OCI-LY3 (cell line): ENCODE results near the gene FKBP5.

Experiments
- H2AFZ ChIP-seq: fragments of 200-600, 300-600 bp; shearing (Covaris generic); 2 replicates; pipeline ENCODE4 v1.6.0; 2014; ENCODE audit warnings: antibody characterized with exemption, low read depth, low read length
- H3K27ac ChIP-seq: fragments of 200-600, 300-600 bp; sonication (generic); 2 replicates; pipeline ENCODE4 v1.5.1; 2014; ENCODE audit warnings: mild to moderate bottlenecking, low read length, moderate library complexity, mixed read lengths
- H3K27me3 ChIP-seq: fragments of 200-600, 300-600 bp; sonication (generic); 2 replicates; pipeline ENCODE4 v1.6.1; 2014; ENCODE audit warnings: low read depth, low read length, mixed read lengths
- H3K36me3 ChIP-seq: fragments of 200-600, 300-600 bp; sonication (generic); replicated peaks from 2 replicates; pipeline ENCODE3; 2014; ENCODE audit warnings: low read depth, low read length, mixed read lengths
- H3K4me1 ChIP-seq: fragments of 300-600, 200-600 bp; sonication (generic); 2 replicates; pipeline ENCODE4 v1.6.1; 2014; ENCODE audit warnings: low read length, mixed read lengths
- H3K4me2 ChIP-seq: fragments of 200-600, 300-600 bp; sonication (generic); 2 replicates; pipeline ENCODE4 v1.6.1; 2014; ENCODE audit warnings: low read length, mixed read lengths
- H3K4me3 ChIP-seq: fragments of 300-600, 200-600 bp; sonication (generic); 2 replicates; pipeline ENCODE4 v1.5.1; 2014; ENCODE audit warnings: antibody characterized with exemption, mild to moderate bottlenecking, low read length, moderate library complexity
- H3K79me2 ChIP-seq: fragments of 300-600, 200-600 bp; shearing (Covaris generic); 2 replicates; pipeline ENCODE4 v1.6.1; 2014; ENCODE audit warnings: mild to moderate bottlenecking, low read length, mixed read lengths
- H3K9ac ChIP-seq: fragments of 300-600, 200-600 bp; shearing (Covaris generic); 2 replicates; pipeline ENCODE4 v1.6.0; 2014; ENCODE audit warnings: mild to moderate bottlenecking, low read length, moderate library complexity
- H3K9me3 ChIP-seq: fragments of 200-600, 300-600 bp; shearing (Covaris generic); 2 replicates; pipeline ENCODE4 v1.6.1; 2014; ENCODE audit warnings: low read length, mixed read lengths; ENCODE audit not compliant: insufficient read depth
- H4K20me1 ChIP-seq: fragments of 200-600, 300-600 bp; sonication (generic); 2 replicates; pipeline ENCODE4 v1.6.1; 2016; ENCODE audit warnings: low read length, mixed read lengths; ENCODE audit not compliant: insufficient read depth
- EZH2phosphoT487 ChIP-seq: fragments of 200-600 bp; shearing (Covaris generic); IDR thresholded peaks from 2 replicates; pipeline ENCODE4 v1.6.1; 2018; ENCODE audit warnings: antibody characterized with exemption, mixed run types, low read depth
- TF ChIP-seq, protein P1 (sequence below): fragments of 200-600, 300-600 bp; sonication (generic); IDR thresholded peaks from 2 replicates; pipeline ENCODE4 v1.5.1; 2014; ENCODE audit warnings: antibody characterized with exemption, low read length, low read depth

Gene FKBP5

DNA sequence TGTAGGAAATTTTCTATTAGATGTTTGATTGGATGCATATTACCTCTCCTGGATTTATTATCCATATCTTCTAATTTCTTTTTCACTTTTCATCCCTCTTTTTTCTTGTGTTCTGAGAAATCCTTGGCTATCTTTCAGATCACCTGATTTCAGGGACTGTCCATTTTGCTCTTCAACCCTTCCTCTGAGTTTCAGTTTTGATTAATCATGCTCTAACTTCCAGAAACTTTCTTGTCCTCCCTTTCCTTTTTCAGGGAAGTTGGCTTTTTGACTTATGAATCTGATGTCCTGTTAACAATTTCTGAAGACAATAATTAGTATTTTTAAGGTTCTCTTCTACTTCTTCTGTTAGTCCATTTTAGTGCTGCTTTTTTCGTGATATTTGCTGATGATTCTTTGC lies 79.1 kb downstream of the FKBP5 start:
- H3K4me3 ChIP-seq = no peak overlapping the region
- H3K9ac ChIP-seq = no peak overlapping the region
- no peak for TF ChIP-seq EZH2phosphoT487
- TF ChIP-seq, protein P1, sequence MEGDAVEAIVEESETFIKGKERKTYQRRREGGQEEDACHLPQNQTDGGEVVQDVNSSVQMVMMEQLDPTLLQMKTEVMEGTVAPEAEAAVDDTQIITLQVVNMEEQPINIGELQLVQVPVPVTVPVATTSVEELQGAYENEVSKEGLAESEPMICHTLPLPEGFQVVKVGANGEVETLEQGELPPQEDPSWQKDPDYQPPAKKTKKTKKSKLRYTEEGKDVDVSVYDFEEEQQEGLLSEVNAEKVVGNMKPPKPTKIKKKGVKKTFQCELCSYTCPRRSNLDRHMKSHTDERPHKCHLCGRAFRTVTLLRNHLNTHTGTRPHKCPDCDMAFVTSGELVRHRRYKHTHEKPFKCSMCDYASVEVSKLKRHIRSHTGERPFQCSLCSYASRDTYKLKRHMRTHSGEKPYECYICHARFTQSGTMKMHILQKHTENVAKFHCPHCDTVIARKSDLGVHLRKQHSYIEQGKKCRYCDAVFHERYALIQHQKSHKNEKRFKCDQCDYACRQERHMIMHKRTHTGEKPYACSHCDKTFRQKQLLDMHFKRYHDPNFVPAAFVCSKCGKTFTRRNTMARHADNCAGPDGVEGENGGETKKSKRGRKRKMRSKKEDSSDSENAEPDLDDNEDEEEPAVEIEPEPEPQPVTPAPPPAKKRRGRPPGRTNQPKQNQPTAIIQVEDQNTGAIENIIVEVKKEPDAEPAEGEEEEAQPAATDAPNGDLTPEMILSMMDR = no peak
- no peaks in the 10 kb centered on the region for H3K9me3 ChIP-seq
- no peaks in the 10 kb centered on the region for H3K79me2 ChIP-seq
- H3K27me3 ChIP-seq = no peaks in the 10 kb centered on the region
- H2AFZ ChIP-seq = no peak overlapping the region
- H3K4me2 ChIP-seq = no peak overlapping the region
- H3K27ac ChIP-seq = no peak overlapping the region
- no peaks in the 10 kb centered on the region for H3K4me1 ChIP-seq
- H4K20me1 ChIP-seq = no peaks in the 10 kb centered on the region
- peaks cover 44% of the 10 kb centered on the region for H3K36me3 ChIP-seq

DNA sequence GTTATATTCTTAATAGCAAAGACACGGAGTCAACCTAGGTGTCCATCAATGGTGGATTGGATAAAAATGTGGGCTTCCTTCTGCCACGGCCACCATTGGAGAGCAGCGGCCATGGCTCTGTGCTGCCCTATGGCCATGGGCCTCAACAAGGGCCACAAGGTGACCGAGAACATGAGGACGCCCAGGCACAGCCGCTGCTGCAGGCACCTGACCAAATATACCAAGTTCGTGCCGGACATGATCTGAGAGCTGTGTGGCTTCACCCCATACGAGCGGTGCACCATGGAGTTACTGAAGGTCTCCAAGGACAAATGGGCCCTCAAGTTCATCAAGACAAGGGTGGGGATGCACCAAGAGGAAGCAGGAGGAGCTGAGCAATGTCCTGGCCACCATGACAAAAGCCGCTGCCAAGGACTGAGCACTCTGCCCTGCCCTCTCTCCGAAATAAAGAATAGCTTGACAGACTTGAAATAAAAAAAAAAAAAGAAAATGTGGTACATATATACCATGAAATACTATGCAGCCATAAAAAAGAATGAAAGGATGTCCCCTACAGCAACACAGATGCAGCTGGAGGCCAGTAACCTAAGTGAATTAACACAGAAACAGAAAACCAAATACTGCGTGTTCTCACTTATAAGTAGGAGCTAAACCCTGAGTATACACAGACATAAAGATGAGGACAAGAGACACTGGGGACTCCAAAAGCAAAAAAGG lies 81.0 kb downstream of the FKBP5 start:
- no peak for TF ChIP-seq EZH2phosphoT487
- TF ChIP-seq, protein P1 = no peak
- H4K20me1 ChIP-seq = no peaks in the 10 kb centered on the region
- H3K36me3 ChIP-seq = peaks cover 32% of the 10 kb centered on the region
- H3K4me1 ChIP-seq = no peaks in the 10 kb centered on the region
- H3K4me3 ChIP-seq = no peak overlapping the region
- no peak overlapping the region for H3K9ac ChIP-seq
- H3K79me2 ChIP-seq = no peaks in the 10 kb centered on the region
- H3K9me3 ChIP-seq = no peaks in the 10 kb centered on the region
- no peak overlapping the region for H2AFZ ChIP-seq
- no peak overlapping the region for H3K4me2 ChIP-seq
- no peaks in the 10 kb centered on the region for H3K27me3 ChIP-seq
- no peak overlapping the region for H3K27ac ChIP-seq

DNA sequence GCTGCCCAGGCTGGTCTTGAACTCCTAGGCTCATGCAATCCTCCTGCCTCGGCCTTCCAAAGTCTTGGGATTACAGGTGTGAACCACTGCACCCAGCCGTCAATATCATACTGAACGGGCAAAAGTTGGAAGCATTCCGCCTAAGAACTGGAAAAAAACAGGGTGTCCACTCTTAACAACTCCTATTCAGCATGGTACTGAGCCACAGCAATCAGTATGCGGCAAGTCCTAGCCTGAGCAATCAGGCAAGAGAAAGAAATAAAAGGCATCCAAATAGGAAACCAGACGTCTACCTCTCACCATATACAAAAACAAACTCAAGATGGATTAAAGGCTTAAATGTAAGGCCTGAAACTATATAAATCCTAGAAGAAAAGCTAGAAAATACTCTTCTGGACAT lies 83.1 kb downstream of the FKBP5 start:
- no peak overlapping the region for H3K9ac ChIP-seq
- no peaks in the 10 kb centered on the region for H3K9me3 ChIP-seq
- H3K79me2 ChIP-seq = no peaks in the 10 kb centered on the region
- H3K36me3 ChIP-seq = peaks cover 28% of the 10 kb centered on the region
- no peak overlapping the region for H3K4me3 ChIP-seq
- H3K4me1 ChIP-seq = no peaks in the 10 kb centered on the region
- TF ChIP-seq, protein P1 = no peak
- no peak for TF ChIP-seq EZH2phosphoT487
- no peak overlapping the region for H2AFZ ChIP-seq
- no peaks in the 10 kb centered on the region for H4K20me1 ChIP-seq
- H3K27ac ChIP-seq = no peak overlapping the region
- no peaks in the 10 kb centered on the region for H3K27me3 ChIP-seq
- no peak overlapping the region for H3K4me2 ChIP-seq

GRCh38 chr6:35603326-35604202 lies 85.2 kb downstream of the FKBP5 start:
- Histone ChIP-seq H2AFZ (no peak overlapping the region), H3K27ac (no peak overlapping the region), H3K9me3 (no peaks in the 10 kb centered on the region), H3K4me1 (no peaks in the 10 kb centered on the region), H3K27me3 (no peaks in the 10 kb centered on the region), H3K4me2 (no peak overlapping the region), H3K79me2 (peaks cover 6% of the 10 kb centered on the region; the same call in 1 of the 2 replicates), H4K20me1 (no peaks in the 10 kb centered on the region), H3K9ac (no peak overlapping the region), H3K4me3 (no peak overlapping the region), H3K36me3 (peaks cover 18% of the 10 kb centered on the region)
- TF ChIP-seq EZH2phosphoT487 = no peak
- TF ChIP-seq, protein P1 = no peak
